UCSD-AML1 (cell line): ENCODE data around the gene SPDYE2.
"Not testable (repeated sequence)": the region's sequence is repeated elsewhere in the genome, so short reads cannot be mapped to it uniquely, and the experiment has no call there.

Source experiments
- DNase-seq: peaks from one replicate; lab custom pipeline; 2025; ENCODE audit not compliant: unreplicated experiment; lab: John Stamatoyannopoulos, UW

The SPDYE2 gene

GRCh38 chr7:102599699-102600098, 48.7 kb downstream of the SPDYE2 start:
- not testable (repeated sequence) for DNase-seq

GRCh38 chr7:102602317-102602716, 51.3 kb downstream of the SPDYE2 start:
- DNase-seq, result not testable (repeated sequence)

- DNase-seq, result not testable (repeated sequence)
Measured at GRCh38 chr7:102604431-102605145, 53.6 kb downstream of the SPDYE2 start.

- DNase-seq, result not testable (repeated sequence)
Measured at GRCh38 chr7:102606848-102607247, 55.8 kb downstream of the SPDYE2 start.

DNA sequence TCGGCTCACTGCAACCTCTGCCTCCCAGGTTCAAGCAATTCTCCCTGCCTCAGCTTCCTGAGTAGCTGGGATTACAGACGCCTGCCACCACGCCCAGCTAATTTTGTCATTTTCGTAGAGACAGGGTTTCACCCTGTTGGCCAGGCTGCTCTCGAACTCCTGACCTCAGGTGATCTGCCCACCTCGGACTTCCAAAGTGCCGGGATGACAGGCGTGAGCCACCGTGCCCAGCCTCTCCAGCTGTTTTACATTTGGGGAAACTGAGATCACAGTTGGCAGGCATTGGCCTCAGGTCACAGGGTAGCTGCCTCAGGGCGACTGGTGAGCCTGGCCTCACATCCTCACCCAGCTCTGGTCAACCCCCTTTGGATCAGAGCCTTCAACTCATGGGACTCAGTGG, 58.7 kb downstream of the SPDYE2 start:
- DNase-seq, result not testable (repeated sequence)

DNA sequence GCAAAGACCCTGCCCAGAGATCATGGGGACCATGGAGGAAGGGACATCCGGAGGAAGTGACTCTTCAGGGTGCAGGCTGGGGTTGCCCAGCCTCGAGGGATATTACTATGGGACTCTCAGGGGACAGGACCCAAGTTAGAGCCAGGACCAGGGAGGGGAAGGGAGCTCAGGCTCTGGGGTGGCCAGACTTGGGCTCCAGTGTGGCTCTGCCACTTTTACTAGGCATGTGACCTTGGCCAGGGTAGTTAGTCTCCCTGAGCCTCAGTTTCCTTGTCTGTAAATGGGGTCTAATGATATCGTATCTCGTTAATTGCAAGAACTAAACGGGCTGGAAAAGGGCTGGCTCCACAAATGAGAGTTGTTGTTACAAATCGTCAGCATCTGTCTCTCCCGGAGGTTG, 59.4 kb downstream of the SPDYE2 start:
- DNase-seq, result not testable (repeated sequence)

GRCh38 chr7:102611013-102611674, 60.1 kb downstream of the SPDYE2 start:
- DNase-seq, result not testable (repeated sequence)

- not testable (repeated sequence) for DNase-seq
Measured at GRCh38 chr7:102611675-102612325, 60.8 kb downstream of the SPDYE2 start.
